Right ventricle myocardium superior (tissue), 1 donor: ENCODE results near the gene TRAF3. TPM values are rescaled to one million over a fixed set of nuclear protein-coding genes. Genes with fewer than 3 reads are reported as not detected.

Source experiments
- ATAC-seq: fragments of 200-7000 bp; cut with Tn5 transposase; one replicate; pipeline ENCODE4 v1.9.1; 2020; ENCODE audit warnings: mild to moderate bottlenecking; ENCODE audit not compliant: poor library complexity
- DNase-seq: peaks from one replicate; pipeline ENCODE4 v3.0.0-alpha.2; 2020
- intact Hi-C: fragments of 100-400 bp; cut with DNase I; formaldehyde crosslinking; loops from one replicate; pipeline ENCODE4 v1.11.2; 2022
- long read RNA-seq: library from polyadenylated mRNA; unstranded; transcript quantifications from one replicate; pipeline ENCODE4 v2.0.0, GENCODE V29; 2021
- total RNA-seq: library from RNA; stranded (reverse); fragmentation: NEBNext Ultra II Directional; extraction: Animal tissue kit (Norgen Biotek cat#: 25700); gene quantifications from one replicate; pipeline ENCODE4 v1.2.1, GENCODE V29; 2021
- donor health status: DM: no; HTN: yes; CAD: no; lungs with severe emphysema.

The TRAF3 gene
- total RNA-seq, result 9.8 TPM
- long read RNA-seq, transcript TRAF3-203 (12 exons, 2,459 nt), result major isoform, 6 of 15 reads
- long read RNA-seq, partial matches to known transcripts, result 0 of 15 reads
- long read RNA-seq, other reads (novel, unspliced or antisense), result 9 of 15 reads

- DNase-seq, result peak; percentile 82
- intact Hi-C loops, result loop anchor here (5.0 kb wide), 1 partner anchor 145 kb away; the partner anchor contains the start of gene AMN
- peak; percentile 68 for ATAC-seq
Measured at GRCh38 chr14:102776761-102777710, at the start of gene TRAF3. TSS of gene TRAF3 (plus strand) at chr14:102777449. CDS start at chr14:102870202, 92,753 bp downstream.

GRCh38 chr14:102728501-102728900, 48.7 kb upstream of the TRAF3 start:
- intact Hi-C loops, result no loop called here
- DNase-seq, result no peak
- ATAC-seq, result no peak

- ATAC-seq (no peak), DNase-seq (no peak)
- intact Hi-C loops, result no loop called here
Measured at GRCh38 chr14:102729268-102729667, 48.0 kb upstream of the TRAF3 start.

- intact Hi-C loops, result no loop called here
- DNase-seq (no peak), ATAC-seq (no peak)
Measured at GRCh38 chr14:102729825-102730224, 47.4 kb upstream of the TRAF3 start.

- intact Hi-C loops, result no loop called here
- no peak for DNase-seq
- ATAC-seq, result no peak
Measured at GRCh38 chr14:102731101-102731870, 46.0 kb upstream of the TRAF3 start.

GRCh38 chr14:102731871-102732800, 45.1 kb upstream of the TRAF3 start:
- intact Hi-C loops, result no loop called here

GRCh38 chr14:102732924-102733323, 44.3 kb upstream of the TRAF3 start:
- DNase-seq (no peak), ATAC-seq (no peak)
- intact Hi-C loops, result no loop called here

More at GRCh38 chr14:102731871-102732800, 45.1 kb upstream of the TRAF3 start:
- DNase-seq, result no peak
- no peak for ATAC-seq

- DNase-seq (no peak), ATAC-seq (no peak)
- intact Hi-C loops, result no loop called here
Measured at GRCh38 chr14:102733326-102733725, 43.9 kb upstream of the TRAF3 start.

GRCh38 chr14:102734436-102734835, 42.8 kb upstream of the TRAF3 start:
- DNase-seq (no peak), ATAC-seq (no peak)
- intact Hi-C loops, result no loop called here

- ATAC-seq, result no peak
- intact Hi-C loops, result no loop called here
- no peak for DNase-seq
Measured at GRCh38 chr14:102736956-102737355, 40.3 kb upstream of the TRAF3 start.

- no peak for ATAC-seq
- no peak for DNase-seq
- intact Hi-C loops, result no loop called here
Measured at GRCh38 chr14:102737402-102738372, 39.6 kb upstream of the TRAF3 start.

GRCh38 chr14:102738373-102739189, 38.7 kb upstream of the TRAF3 start:
- ATAC-seq (no peak), DNase-seq (no peak)
- intact Hi-C loops, result no loop called here

- intact Hi-C loops, result no loop called here
- no peak for DNase-seq
- no peak for ATAC-seq
Measured at GRCh38 chr14:102739190-102739469, 38.1 kb upstream of the TRAF3 start.

- intact Hi-C loops, result no loop called here
- ATAC-seq (no peak), DNase-seq (no peak)
Measured at GRCh38 chr14:102746634-102747438, 30.4 kb upstream of the TRAF3 start.

GRCh38 chr14:102748806-102749205, 28.4 kb upstream of the TRAF3 start:
- intact Hi-C loops, result no loop called here
- no peak for ATAC-seq

More at GRCh38 chr14:102748806-102749205, 28.4 kb upstream of the TRAF3 start:
- peak; percentile 20 for DNase-seq
